Type B pancreatic cell (in vitro differentiated cells): ENCODE results near the gene AUH. TPM values are rescaled to one million over a fixed set of nuclear protein-coding genes. Genes with fewer than 3 reads are reported as not detected.

Experiments used
- DNase-seq: peaks from one replicate; pipeline ENCODE4 v3.0.0; 2021; ENCODE audit warnings: mixed read lengths; ENCODE audit not compliant: unreplicated experiment; ENCODE audit errors: extremely low spot score
- H3K27ac Mint-ChIP-seq: 2 replicates; pipeline ENCODE4 v1.8.0; 2021; ENCODE audit warnings: mild to moderate bottlenecking, mixed read lengths
- H3K27me3 Mint-ChIP-seq: 2 replicates; pipeline ENCODE4 v1.8.0; 2021; ENCODE audit warnings: mixed read lengths
- H3K36me3 Mint-ChIP-seq: 2 replicates; pipeline ENCODE4 v1.8.0; 2021; ENCODE audit warnings: mixed read lengths
- H3K4me1 Mint-ChIP-seq: one replicate; pipeline ENCODE4 v1.8.0; 2021; ENCODE audit warnings: mixed read lengths; ENCODE audit not compliant: unreplicated experiment
- H3K4me3 Mint-ChIP-seq: 2 replicates; pipeline ENCODE4 v1.8.0; 2021; ENCODE audit warnings: mild to moderate bottlenecking, mixed read lengths
- H3K9me3 Mint-ChIP-seq: 2 replicates; pipeline ENCODE4 v1.8.0; 2021; ENCODE audit warnings: mixed read lengths
- CTCF ChIP-seq: fragments of 200-600 bp; sonication (generic); conservative IDR thresholded peaks from 2 replicates; pipeline ENCODE4 v1.5.0; 2021; ENCODE audit warnings: antibody characterized with exemption, mild to moderate bottlenecking
- total RNA-seq: library from RNA; stranded (reverse); gene quantifications from 2 replicates; pipeline ENCODE4 v1.2.1, GENCODE V29; 2021; ENCODE audit warnings: low replicate concordance

The AUH gene
- total RNA-seq, 1 donor from 2014 or later = 25.0 TPM

GRCh38 chr9:91349115-91349555 is 12.6 kb downstream of the AUH start:
- Mint-ChIP-seq H3K27me3 (no peaks in the 10 kb centered on the region), H3K4me3 (no peak overlapping the region)

GRCh38 chr9:91348191-91348807 is 13.4 kb downstream of the AUH start:
- no peak overlapping the region for H3K4me3 Mint-ChIP-seq
- no peaks in the 10 kb centered on the region for H3K4me1 Mint-ChIP-seq
- H3K36me3 Mint-ChIP-seq = peaks cover 19% of the 10 kb centered on the region
- H3K27me3 Mint-ChIP-seq = no peaks in the 10 kb centered on the region
- no peak for TF ChIP-seq CTCF
- DNase-seq = no peak
- no peak overlapping the region for H3K27ac Mint-ChIP-seq
- no peaks in the 10 kb centered on the region for H3K9me3 Mint-ChIP-seq

More at GRCh38 chr9:91349115-91349555, 12.6 kb downstream of the AUH start:
- no peak overlapping the region for H3K27ac Mint-ChIP-seq
- no peaks in the 10 kb centered on the region for H3K9me3 Mint-ChIP-seq
- no peaks in the 10 kb centered on the region for H3K4me1 Mint-ChIP-seq
- DNase-seq = no peak
- H3K36me3 Mint-ChIP-seq = peaks cover 15% of the 10 kb centered on the region
- TF ChIP-seq CTCF = no peak

DNA sequence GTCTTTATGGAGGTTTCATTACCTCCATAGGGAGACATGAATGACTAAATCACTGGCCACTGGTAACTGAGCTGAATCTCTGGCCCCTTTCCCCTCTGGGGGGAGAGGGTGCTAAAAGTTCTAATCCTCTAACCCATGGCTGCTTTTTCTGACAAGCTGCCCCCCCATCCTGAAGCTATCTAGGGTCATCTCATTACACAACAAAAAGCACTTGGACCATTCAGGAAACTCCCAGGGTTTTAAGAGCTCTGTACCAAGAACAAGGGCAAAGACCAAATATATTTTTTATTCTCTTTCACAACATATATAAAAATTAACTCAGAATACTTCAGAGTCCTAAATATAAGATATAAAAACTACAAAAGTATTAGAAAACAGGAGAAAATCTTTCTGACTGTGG is 14.3 kb downstream of the AUH start:
- H3K4me3 Mint-ChIP-seq = no peak overlapping the region
- no peaks in the 10 kb centered on the region for H3K9me3 Mint-ChIP-seq
- H3K4me1 Mint-ChIP-seq = no peaks in the 10 kb centered on the region
- TF ChIP-seq CTCF = no peak
- no peak for DNase-seq
- H3K27ac Mint-ChIP-seq = no peak overlapping the region
- no peaks in the 10 kb centered on the region for H3K27me3 Mint-ChIP-seq
- H3K36me3 Mint-ChIP-seq = peaks cover 27% of the 10 kb centered on the region

DNA sequence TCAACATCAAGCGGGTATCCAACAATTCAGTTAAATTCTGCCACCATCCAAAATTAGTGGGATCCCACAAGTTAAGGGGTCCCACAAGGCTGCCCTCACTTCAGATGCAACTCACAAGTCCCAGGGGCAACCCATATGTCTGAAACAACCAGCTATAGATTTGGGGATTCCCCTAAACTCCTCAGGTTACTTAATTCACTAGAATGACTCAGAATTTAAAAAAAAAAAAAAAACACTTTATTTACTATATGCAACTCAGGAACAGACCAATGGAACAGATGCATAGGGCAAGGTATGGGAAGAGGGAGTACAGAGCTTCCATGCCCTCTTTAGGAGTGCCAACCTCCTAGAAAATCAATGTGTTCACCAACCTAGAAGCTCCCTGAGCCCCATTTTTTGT is 15.1 kb downstream of the AUH start:
- Mint-ChIP-seq H3K9me3 (no peaks in the 10 kb centered on the region), H3K4me3 (no peak overlapping the region), H3K36me3 (peaks cover 34% of the 10 kb centered on the region), H3K27ac (no peak overlapping the region), H3K4me1 (peaks cover 1% of the 10 kb centered on the region), H3K27me3 (no peaks in the 10 kb centered on the region)
- TF ChIP-seq CTCF = no peak
- DNase-seq = no peak

GRCh38 chr9:91345978-91346377 is 15.7 kb downstream of the AUH start:
- Mint-ChIP-seq H3K4me3 (no peak overlapping the region), H3K36me3 (peaks cover 40% of the 10 kb centered on the region), H3K4me1 (peaks cover 7% of the 10 kb centered on the region), H3K9me3 (no peaks in the 10 kb centered on the region), H3K27me3 (no peaks in the 10 kb centered on the region), H3K27ac (no peak overlapping the region)
- no peak for DNase-seq
- no peak for TF ChIP-seq CTCF
